ENCODE measurements around the gene OR4D9.

OR4D9 gene

GRCh38 chr11:59510941-59511589, at the start of gene OR4D9:
Gene OR4D9, plus strand, starts transcription at chr11:59511539. Its CDS starts 3,374 bp downstream, at chr11:59514913.
- H3K4me3 ChIP-seq (ENCODE audit: low read depth, low read length): no peak within 1 kb of the TSS
- peak; percentile 20 for DNase-seq (ENCODE audit: low read depth)
- no peak for TF ChIP-seq CTCF (IDR thresholded peaks at IDR 0.05; ENCODE audit: insufficient read depth, low read depth, low read length, missing control alignments)

GRCh38 chr11:59463190-59463641, 48.1 kb upstream of the OR4D9 start:
- no peak for DNase-seq (ENCODE audit: low read depth)
- TF ChIP-seq CTCF (IDR thresholded peaks at IDR 0.05; ENCODE audit: insufficient read depth, low read depth, low read length, missing control alignments): no peak
- H3K4me3 ChIP-seq (ENCODE audit: low read depth, low read length): no peak overlapping the region

- no peak for DNase-seq (ENCODE audit: low read depth)
- no peak within 1 kb of the TSS for H3K4me3 ChIP-seq (ENCODE audit: low read depth, low read length)
- no peak for TF ChIP-seq CTCF (IDR thresholded peaks at IDR 0.05; ENCODE audit: insufficient read depth, low read depth, low read length, missing control alignments)
Measured at GRCh38 chr11:59473015-59473414, 38.3 kb upstream of the OR4D9 start, which contains the start of gene OR4D10. Gene OR4D10, plus strand, starts transcription at chr11:59473315. Its CDS starts 4,115 bp downstream, at chr11:59477430.

GRCh38 chr11:59475176-59475575, 36.2 kb upstream of the OR4D9 start:
- no peak for DNase-seq (ENCODE audit: low read depth)
- H3K4me3 ChIP-seq (ENCODE audit: low read depth, low read length): no peak overlapping the region
- TF ChIP-seq CTCF (IDR thresholded peaks at IDR 0.05; ENCODE audit: insufficient read depth, low read depth, low read length, missing control alignments): no peak

GRCh38 chr11:59479906-59480305, 31.4 kb upstream of the OR4D9 start:
- no peak for DNase-seq (ENCODE audit: low read depth)
- no peak overlapping the region for H3K4me3 ChIP-seq (ENCODE audit: low read depth, low read length)
- TF ChIP-seq CTCF (IDR thresholded peaks at IDR 0.05; ENCODE audit: insufficient read depth, low read depth, low read length, missing control alignments): no peak

GRCh38 chr11:59480359-59480758, 31.0 kb upstream of the OR4D9 start:
- TF ChIP-seq CTCF (IDR thresholded peaks at IDR 0.05; ENCODE audit: insufficient read depth, low read depth, low read length, missing control alignments): no peak
- no peak overlapping the region for H3K4me3 ChIP-seq (ENCODE audit: low read depth, low read length)
- no peak for DNase-seq (ENCODE audit: low read depth)

- no peak for TF ChIP-seq CTCF (IDR thresholded peaks at IDR 0.05; ENCODE audit: insufficient read depth, low read depth, low read length, missing control alignments)
- no peak overlapping the region for H3K4me3 ChIP-seq (ENCODE audit: low read depth, low read length)
- DNase-seq (ENCODE audit: low read depth): peak; percentile 74
Measured at GRCh38 chr11:59501931-59502330, 9.4 kb upstream of the OR4D9 start.

All from GM12865 (cell line).